Activated CD4-positive, alpha-beta T cell treated with anti-CD3 and anti-CD28 coated beads, Interleukin-2, amount 50 U/mL, for 1 hour (primary cell): ENCODE measurements around the gene CYP4F22.
"Not testable (repeated sequence)": the region's sequence is repeated elsewhere in the genome, so short reads cannot be mapped to it uniquely, and the experiment has no call there.

ENCODE experiments used
- DNase-seq: peaks from one replicate; pipeline ENCODE4 v3.0.0-alpha.2; 2020

CYP4F22 gene

DNA sequence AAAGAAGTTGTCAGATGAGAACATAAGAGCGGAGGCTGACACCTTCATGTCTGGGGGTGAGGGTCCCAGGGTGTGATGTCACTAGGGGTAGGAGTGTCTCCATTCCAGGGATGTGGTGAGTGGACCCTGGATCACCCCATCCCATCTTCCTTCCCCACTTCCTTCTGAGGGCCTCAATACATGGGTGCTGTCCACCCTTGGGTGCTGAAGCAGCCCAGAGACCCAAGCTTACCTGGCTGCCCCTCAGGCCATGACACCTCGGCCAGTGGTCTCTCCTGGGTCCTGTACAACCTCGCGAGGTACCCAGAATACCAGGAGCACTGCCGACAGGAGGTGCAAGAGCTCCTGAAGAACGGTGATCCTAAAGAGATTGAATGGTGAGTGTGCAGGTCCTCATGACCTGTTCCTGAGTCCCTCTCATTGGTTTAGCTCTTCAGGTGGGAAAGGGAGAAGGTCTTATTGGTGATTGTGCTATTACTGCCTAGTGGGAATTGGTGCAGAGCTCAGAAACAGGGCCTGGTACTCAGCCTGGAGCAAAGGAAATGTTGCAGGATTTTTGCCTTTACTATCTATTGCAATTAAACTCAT, 69.0 kb downstream of the CYP4F22 start:
- no peak for DNase-seq

DNA sequence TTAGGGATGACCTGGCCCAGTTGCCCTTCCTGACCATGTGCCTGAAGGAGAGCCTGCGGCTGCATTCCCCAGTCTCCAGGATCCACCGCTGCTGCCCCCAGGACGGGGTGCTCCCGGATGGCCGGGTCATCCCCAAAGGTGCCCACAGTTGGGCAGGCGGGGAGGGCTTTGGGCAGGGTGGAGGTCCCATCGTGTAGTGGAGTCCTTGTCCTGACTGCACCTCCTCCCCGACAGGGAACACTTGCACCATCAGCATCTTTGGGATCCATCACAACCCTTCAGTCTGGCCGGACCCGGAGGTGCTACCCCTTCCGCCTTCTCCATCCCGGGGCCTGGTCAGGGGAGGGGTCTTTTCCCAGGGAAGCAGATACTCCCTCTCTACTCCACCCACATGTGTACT, 75.0 kb downstream of the CYP4F22 start:
- DNase-seq = no peak

- no peak for DNase-seq
Observed at GRCh38 chr19:15584095-15584494, 75.8 kb downstream of the CYP4F22 start.

DNA sequence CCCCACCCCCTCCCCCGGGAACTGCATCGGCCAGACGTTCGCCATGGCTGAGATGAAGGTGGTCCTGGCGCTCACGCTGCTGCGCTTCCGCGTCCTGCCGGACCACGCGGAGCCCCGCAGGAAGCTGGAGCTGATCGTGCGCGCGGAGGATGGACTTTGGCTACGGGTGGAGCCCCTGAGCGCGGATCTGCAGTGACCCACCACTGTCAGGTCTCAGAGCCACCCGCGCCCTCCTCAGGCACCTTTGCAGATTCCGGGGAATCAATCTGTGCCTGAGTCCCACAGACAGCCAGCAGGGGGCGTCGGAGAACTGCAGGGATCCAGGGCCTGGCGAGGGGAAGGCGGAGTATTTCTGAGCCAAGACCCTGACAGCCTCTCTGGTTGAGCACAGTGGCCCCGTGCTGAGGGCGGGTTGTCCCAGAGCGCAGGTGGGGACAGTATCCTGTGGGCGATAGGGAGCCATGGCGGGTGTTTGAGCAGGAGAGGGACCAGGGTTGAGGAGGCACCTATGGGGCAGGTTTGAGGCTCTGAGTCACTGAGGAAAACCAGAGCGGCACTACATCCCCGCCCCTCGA, 76.3 kb downstream of the CYP4F22 start:
- peak; percentile 86 for DNase-seq

DNA sequence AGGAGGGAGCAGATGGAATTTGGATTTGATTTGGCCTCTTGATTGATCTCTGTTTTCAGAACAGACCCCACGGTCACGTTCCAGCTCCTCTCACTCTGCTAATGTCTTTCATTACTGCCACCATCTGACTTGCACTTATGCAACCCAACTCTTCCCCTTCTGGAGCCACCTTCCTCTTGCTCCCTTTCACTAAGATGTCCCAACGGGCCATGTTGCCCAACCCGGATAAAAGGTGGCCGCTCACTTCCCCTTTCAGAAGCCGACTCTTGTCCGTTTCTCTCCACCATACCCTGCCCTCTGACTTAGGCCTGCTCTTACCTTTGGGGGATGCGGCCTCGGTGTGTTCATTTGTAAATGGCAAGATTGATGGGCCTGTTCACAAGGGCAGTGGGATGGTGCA, 79.3 kb downstream of the CYP4F22 start:
- DNase-seq = no peak

- no peak for DNase-seq
Observed at GRCh38 chr19:15588265-15588664, 79.9 kb downstream of the CYP4F22 start.

DNA sequence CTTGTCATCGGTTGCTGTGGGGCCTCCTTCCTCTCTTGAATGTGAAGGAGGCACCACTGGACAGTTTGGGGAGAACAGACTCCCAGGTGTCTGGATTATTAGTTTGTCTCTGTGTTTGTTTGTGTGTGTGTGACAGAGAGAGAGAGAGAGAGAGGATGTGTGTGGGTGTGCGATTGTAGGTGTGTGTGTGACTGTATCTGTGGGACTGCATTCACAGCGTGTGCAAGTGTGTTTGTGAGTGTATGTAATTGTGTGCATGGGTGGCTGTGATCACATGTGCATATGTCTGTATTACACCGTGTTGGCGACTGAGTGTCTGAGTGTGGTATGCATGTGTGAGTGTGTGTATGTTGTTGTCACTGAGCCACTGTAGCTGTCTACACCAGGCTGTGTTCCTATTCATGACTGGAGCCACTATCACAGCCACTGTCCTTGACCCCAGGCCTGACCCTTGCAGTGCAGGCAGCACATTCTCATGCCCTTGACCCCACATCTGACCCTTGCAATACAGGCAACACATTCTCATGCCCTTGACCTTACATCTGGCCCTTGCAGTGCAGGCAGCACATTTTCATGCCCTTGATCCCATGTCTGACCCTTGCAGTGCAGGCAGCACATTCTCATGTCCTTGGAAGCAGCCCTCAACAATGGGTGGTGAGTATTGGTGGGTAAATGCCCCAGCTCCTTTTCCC, 81.6 kb downstream of the CYP4F22 start:
- no peak for DNase-seq

DNA sequence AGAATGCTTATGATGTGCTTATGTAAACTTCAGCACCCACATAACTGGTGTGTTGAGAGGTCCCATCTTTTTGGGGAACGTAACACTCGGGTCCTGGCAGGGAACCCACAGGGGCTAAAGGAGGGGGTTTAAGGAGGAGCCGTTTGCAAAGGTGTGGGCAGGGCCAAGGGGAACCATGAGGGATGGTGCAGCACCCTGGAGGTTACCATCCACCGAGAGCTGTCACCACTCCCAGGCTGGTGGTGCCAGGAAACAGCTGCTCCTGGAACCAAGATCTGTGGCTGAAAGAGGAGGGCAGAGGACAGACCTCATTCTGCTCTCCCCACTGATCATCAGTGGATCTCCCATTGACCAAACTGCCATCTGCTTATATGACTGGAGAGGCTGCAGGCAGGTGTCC, 83.5 kb downstream of the CYP4F22 start:
- DNase-seq = no peak

GRCh38 chr19:15592506-15592905, 84.2 kb downstream of the CYP4F22 start:
- DNase-seq = not testable (repeated sequence)

- DNase-seq = not testable (repeated sequence)
Observed at GRCh38 chr19:15593766-15594165, 85.4 kb downstream of the CYP4F22 start.

GRCh38 chr19:15595069-15595468, 86.7 kb downstream of the CYP4F22 start:
- no peak for DNase-seq
